Osteoblast (primary cell): ENCODE measurements around the gene MYL12A. TPM values are rescaled to one million over a fixed set of nuclear protein-coding genes. Genes with fewer than 3 reads are reported as not detected.

Experiments
- DNase-seq: peaks from one replicate; pipeline ENCODE4 v3.0.0; 2011; ENCODE audit warnings: low spot score, mixed read lengths; ENCODE audit not compliant: insufficient read length; ENCODE audit errors: missing footprints
- H2AFZ ChIP-seq: 2 replicates; pipeline ENCODE4 v1.6.0; 2011; ENCODE audit warnings: mild to moderate bottlenecking, low read length
- H3K27ac ChIP-seq: 2 replicates; pipeline ENCODE4 v1.5.1; 2011; ENCODE audit warnings: mild to moderate bottlenecking, low read depth, low read length, moderate library complexity
- H3K27me3 ChIP-seq: 2 replicates; pipeline ENCODE4 v1.6.0; 2012; ENCODE audit warnings: mild to moderate bottlenecking, control low read depth, inconsistent platforms, low read length, moderate library complexity; ENCODE audit not compliant: insufficient read depth
- H3K36me3 ChIP-seq: 2 replicates; pipeline ENCODE4 v1.5.1; 2011; ENCODE audit warnings: mild to moderate bottlenecking, low read length, control low read depth, moderate library complexity; ENCODE audit not compliant: insufficient read depth
- H3K4me1 ChIP-seq: 2 replicates; pipeline ENCODE4 v1.5.1; 2011; ENCODE audit warnings: mild to moderate bottlenecking, low read length, control low read depth, moderate library complexity; ENCODE audit not compliant: insufficient read depth
- H3K4me2 ChIP-seq: 2 replicates; pipeline ENCODE4 v1.6.0; 2011; ENCODE audit warnings: mild to moderate bottlenecking, low read length; ENCODE audit not compliant: insufficient read depth
- H3K4me3 ChIP-seq: fragments of 200-600 bp; sonication (generic); 3 replicates; pipeline ENCODE4 v1.5.1; 2012; ENCODE audit warnings: mild to moderate bottlenecking, low read length, inconsistent platforms; ENCODE audit not compliant: insufficient read depth
- H3K79me2 ChIP-seq: 2 replicates; pipeline ENCODE4 v1.6.0; 2012; ENCODE audit warnings: mild to moderate bottlenecking, low read length, control low read depth, inconsistent platforms; ENCODE audit not compliant: insufficient read depth
- H3K9me3 ChIP-seq: 2 replicates; pipeline ENCODE4 v1.5.1; 2011; ENCODE audit warnings: low read depth, low read length, control low read depth
- H4K20me1 ChIP-seq: 2 replicates; pipeline ENCODE4 v1.6.0; 2012; ENCODE audit warnings: mild to moderate bottlenecking, low read length, control low read depth; ENCODE audit not compliant: insufficient read depth
- total RNA-seq: library from RNA; depleted of rRNA; stranded (reverse); fragments of >200 nt; gene quantifications from 2 replicates; pipeline ENCODE4 v1.2.3, GENCODE V29; 2012
- TF ChIP-seq, protein P1 (sequence below): IDR thresholded peaks from 2 replicates; pipeline ENCODE4 v1.5.1; 2011; ENCODE audit warnings: mild to moderate bottlenecking, low read depth, low read length, moderate library complexity; ENCODE audit errors: extremely low read depth

Gene MYL12A
- total RNA-seq, 1 donor, result 572 TPM

DNA sequence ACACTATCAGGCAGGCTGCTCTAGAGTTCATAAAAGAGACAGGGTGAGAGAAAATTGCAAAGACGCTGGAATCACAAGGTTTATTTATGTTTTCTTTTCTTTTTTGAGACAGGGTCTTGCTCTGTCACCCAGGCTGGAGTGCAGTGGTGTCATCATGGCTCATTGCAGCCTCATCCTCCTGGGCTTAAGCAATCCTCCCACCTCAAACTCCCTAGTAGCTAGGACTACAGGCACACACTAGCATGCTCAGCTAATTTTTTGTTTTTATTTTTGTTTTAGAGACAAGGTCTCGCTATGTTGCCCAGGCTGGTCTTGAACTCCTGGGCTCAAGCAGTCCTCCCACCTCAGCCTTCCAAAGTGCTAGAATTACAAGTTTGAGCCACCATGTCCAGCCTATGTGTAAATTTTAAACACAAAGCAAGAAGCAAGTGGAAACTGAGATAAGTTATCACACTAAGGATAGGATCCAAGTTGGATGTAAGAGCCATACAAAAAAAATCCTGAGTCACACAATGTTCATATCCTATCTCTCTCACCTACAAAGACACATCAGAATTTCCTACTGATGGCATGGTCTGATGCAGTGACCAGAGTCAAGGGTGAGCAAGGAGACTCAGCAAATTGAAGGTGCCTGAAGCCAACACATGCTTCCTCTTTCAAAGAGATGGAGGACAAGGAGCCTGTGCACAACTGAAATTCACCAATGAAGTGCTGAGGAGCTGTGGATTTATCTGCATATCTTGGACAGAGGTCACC is 45.8 kb downstream of the MYL12A start:
- DNase-seq, result no peak
- Histone ChIP-seq H3K36me3 (no peaks in the 10 kb centered on the region), H4K20me1 (no peaks in the 10 kb centered on the region), H2AFZ (no peak overlapping the region), H3K27ac (no peak overlapping the region), H3K79me2 (no peaks in the 10 kb centered on the region), H3K4me1 (peaks cover 10% of the 10 kb centered on the region), H3K4me3 (no peak overlapping the region), H3K9me3 (no peaks in the 10 kb centered on the region), H3K27me3 (no peaks in the 10 kb centered on the region), H3K4me2 (no peak overlapping the region)
- TF ChIP-seq, protein P1, sequence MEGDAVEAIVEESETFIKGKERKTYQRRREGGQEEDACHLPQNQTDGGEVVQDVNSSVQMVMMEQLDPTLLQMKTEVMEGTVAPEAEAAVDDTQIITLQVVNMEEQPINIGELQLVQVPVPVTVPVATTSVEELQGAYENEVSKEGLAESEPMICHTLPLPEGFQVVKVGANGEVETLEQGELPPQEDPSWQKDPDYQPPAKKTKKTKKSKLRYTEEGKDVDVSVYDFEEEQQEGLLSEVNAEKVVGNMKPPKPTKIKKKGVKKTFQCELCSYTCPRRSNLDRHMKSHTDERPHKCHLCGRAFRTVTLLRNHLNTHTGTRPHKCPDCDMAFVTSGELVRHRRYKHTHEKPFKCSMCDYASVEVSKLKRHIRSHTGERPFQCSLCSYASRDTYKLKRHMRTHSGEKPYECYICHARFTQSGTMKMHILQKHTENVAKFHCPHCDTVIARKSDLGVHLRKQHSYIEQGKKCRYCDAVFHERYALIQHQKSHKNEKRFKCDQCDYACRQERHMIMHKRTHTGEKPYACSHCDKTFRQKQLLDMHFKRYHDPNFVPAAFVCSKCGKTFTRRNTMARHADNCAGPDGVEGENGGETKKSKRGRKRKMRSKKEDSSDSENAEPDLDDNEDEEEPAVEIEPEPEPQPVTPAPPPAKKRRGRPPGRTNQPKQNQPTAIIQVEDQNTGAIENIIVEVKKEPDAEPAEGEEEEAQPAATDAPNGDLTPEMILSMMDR, result no peak

GRCh38 chr18:3294435-3295080 is 47.0 kb downstream of the MYL12A start:
- H3K79me2 ChIP-seq, result no peaks in the 10 kb centered on the region
- DNase-seq, result no peak
- no peak overlapping the region for H3K27ac ChIP-seq

DNA sequence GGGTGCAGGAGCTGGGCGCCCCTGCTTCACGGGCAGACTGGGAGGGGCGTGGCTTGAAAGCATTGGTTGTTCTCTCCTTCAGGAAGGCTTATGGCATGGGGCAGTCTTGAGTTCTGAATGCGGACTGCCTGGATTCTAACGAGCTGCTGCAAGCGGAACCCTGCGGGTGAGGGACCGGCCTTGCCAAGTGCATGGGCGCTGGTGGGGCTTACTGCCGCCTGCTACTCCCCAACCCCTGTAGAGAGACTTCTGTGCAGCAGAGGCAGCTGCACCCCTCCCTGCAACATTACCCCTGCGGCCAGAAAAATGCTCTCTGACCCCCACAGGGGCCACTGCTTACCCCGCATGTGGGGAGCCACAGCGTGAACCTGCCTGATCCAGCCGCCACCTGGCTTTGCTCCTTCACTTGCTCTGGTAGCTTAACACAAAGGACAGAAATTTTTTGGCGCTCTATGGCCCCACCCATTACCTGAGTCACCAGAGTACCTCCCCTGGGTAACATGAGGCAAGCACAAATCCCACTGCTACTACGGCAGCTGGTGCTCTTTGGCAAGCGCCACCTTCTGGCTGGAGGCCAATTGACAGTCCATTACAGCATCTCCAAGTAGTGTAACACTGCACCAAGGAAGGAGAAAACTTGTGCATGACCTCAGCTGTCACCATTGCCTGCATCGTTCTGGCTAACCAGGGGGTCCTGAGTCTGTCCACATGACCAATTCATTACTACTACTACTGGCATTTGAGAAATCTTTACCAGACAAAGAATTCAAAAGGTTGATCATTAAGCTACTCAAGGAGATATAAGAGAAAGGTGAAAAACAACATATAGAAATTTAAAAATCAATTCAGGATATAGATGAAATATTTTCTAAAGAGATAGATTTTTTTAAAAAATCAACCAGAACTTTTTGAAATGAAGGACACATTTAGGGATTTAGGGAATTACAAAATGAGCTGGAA is 49.7 kb downstream of the MYL12A start:
- H3K79me2 ChIP-seq, result no peaks in the 10 kb centered on the region
- H3K4me1 ChIP-seq, result peaks cover 10% of the 10 kb centered on the region
- peak overlapping the region; percentile 74 for H3K4me3 ChIP-seq
- H3K9me3 ChIP-seq, result no peaks in the 10 kb centered on the region
- no peaks in the 10 kb centered on the region for H3K36me3 ChIP-seq
- H2AFZ ChIP-seq, result peak overlapping the region; percentile 84
- TF ChIP-seq, protein P1, result peak; percentile 60
- peaks cover 22% of the 10 kb centered on the region for H3K27me3 ChIP-seq
- peak; percentile 86 for DNase-seq
- H3K27ac ChIP-seq, result peak overlapping the region; percentile 29
- no peaks in the 10 kb centered on the region for H4K20me1 ChIP-seq
- peak overlapping the region; percentile 75 for H3K4me2 ChIP-seq

More at GRCh38 chr18:3294435-3295080, 47.0 kb downstream of the MYL12A start:
- Histone ChIP-seq H3K36me3 (no peaks in the 10 kb centered on the region), H3K4me2 (no peak overlapping the region), H4K20me1 (no peaks in the 10 kb centered on the region), H3K27me3 (peaks cover 9% of the 10 kb centered on the region), H3K4me3 (no peak overlapping the region), H2AFZ (no peak overlapping the region), H3K4me1 (peaks cover 10% of the 10 kb centered on the region), H3K9me3 (no peaks in the 10 kb centered on the region)
- TF ChIP-seq, protein P1, result no peak
